ENCODE results near the gene DDX52.
"Not testable (repeated sequence)": the region's sequence is repeated elsewhere in the genome, so short reads cannot be mapped to it uniquely, and the experiment has no call there.

Gene DDX52

GRCh38 chr17:37651849-37652248, 8.6 kb upstream of the DDX52 start:
- DNase-seq (ENCODE audit: low read depth), result no peak

DNA sequence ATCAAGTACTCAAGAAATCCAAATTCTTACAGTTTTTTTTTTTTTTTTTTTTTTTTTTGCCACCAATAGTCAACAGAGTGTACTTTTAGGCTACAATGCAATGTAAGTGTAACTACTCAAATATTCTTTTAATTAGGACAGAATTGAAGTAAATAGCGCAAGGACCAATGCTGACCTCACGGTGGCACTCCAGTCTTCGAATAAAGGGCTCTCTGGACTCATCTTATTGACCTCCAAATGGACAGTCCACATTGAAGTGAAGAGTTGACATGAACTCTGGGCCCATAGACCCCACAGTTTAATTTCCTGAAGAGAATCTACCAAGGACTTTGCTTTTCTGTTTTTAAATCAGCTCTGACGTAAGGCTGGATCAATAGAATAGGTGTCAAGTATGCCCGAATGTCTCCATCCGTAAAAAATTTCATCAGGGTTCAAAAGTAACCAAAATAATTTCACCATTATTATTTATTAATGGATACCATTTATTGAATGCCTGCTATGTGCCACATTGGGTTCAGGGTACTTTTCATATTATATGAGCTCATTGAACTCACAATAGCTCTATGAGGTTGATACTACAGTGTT, 7.3 kb upstream of the DDX52 start:
- DNase-seq (ENCODE audit: low read depth), result peak; percentile 43

- DNase-seq (ENCODE audit: low read depth), result no peak
Observed at GRCh38 chr17:37648555-37648954, 5.3 kb upstream of the DDX52 start.

GRCh38 chr17:37647856-37648255, 4.6 kb upstream of the DDX52 start:
- no peak for DNase-seq (ENCODE audit: low read depth)

DNA sequence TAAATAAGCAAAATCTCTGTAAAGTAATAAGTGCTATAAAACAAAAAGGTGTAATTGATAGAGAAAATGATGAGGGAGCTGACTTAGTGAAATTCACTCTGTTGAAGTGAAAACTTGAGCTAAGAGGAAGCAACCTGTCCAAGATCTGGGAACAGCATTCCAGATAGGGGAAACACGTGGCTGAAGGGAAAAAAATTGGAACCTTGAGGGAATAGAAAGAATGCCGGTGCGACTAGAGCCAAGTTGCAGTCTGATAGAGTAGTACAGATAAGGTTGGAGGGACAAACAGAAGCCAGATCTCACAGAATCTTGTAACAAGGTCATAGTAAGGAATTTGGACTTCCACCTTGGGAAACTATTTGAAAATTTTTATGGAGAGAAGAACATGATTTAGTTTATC, 623 bp upstream of the DDX52 start:
- DNase-seq (ENCODE audit: low read depth), result no peak

GRCh38 chr17:37642681-37643080, 565 bp downstream of the DDX52 start:
- DNase-seq (ENCODE audit: low read depth), result no peak

DNA sequence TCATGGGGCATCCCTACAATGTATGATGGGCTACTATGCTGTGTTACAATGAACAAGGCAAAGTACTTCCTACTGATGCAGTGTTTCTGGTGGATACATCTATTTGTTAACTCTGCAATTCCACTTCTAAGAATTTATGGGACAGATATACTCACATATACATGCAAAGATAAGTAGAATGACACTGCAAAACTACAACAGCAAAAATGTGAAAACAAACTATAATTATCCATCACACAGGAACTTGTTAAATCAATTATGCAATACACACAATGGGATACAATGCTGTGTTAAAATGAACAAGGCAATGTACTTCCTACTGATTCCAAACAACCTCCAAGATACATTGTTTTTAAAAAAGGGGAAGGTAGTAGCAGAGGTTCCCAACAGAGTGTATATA, 3.2 kb downstream of the DDX52 start:
- DNase-seq (ENCODE audit: low read depth), result no peak

- DNase-seq (ENCODE audit: low read depth), result no peak
Observed at GRCh38 chr17:37637956-37638355, 5.3 kb downstream of the DDX52 start.

GRCh38 chr17:37616430-37616829, 26.8 kb downstream of the DDX52 start:
- not testable (repeated sequence) for DNase-seq (ENCODE audit: low read depth)

- no peak for DNase-seq (ENCODE audit: low read depth)
Observed at GRCh38 chr17:37614823-37615222, 28.4 kb downstream of the DDX52 start.

- peak; percentile 52 for DNase-seq (ENCODE audit: low read depth)
Observed at GRCh38 chr17:37614391-37614790, 28.9 kb downstream of the DDX52 start.

DNA sequence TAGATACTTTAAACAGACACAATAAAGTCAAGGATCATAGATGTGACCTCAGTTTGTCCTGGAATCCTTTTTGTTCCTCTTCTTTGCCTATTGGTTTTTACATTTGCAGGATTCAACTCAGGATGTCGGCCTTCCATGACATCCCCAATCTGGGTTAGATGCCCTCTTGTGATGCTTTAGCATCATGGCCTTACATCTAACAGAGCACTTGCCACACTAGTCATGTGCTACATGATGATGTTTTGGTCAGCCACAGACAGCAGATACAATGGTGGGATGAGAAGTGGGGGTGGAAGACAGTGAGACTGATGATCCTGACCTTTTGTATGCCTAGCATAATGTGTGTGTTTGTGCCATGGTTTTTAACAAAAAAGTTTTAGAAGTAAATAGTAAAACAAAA, 32.3 kb downstream of the DDX52 start:
- no peak for DNase-seq (ENCODE audit: low read depth)

DNA sequence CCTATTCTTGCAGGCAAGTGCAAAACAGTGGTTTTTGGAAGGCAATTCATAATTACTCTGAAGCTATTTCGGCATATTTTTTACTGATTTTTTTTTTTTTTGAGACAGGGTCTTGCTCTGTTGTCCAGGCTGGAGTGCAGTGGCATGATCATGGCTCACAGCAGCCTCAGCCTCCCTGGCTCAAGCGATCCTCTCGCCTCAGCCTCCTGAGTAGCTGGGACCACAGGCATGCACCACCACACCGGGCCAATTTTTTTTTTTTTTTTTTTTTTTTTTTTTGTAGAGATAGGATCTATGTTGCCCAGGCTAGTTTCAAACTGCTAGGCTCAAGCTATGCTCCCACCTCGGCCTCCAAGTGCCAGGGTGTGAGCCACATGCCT, 33.2 kb downstream of the DDX52 start:
- not testable (repeated sequence) for DNase-seq (ENCODE audit: low read depth)

GRCh38 chr17:37609170-37610040, 33.8 kb downstream of the DDX52 start, which contains the start of gene SYNRG:
Gene SYNRG (minus strand): TSS chr17:37609418. CDS start chr17:37609355, 63 bp downstream.
- DNase-seq (ENCODE audit: low read depth), result peak; percentile 93

GRCh38 chr17:37608351-37609169, 34.7 kb downstream of the DDX52 start:
- no peak for DNase-seq (ENCODE audit: low read depth)

DNA sequence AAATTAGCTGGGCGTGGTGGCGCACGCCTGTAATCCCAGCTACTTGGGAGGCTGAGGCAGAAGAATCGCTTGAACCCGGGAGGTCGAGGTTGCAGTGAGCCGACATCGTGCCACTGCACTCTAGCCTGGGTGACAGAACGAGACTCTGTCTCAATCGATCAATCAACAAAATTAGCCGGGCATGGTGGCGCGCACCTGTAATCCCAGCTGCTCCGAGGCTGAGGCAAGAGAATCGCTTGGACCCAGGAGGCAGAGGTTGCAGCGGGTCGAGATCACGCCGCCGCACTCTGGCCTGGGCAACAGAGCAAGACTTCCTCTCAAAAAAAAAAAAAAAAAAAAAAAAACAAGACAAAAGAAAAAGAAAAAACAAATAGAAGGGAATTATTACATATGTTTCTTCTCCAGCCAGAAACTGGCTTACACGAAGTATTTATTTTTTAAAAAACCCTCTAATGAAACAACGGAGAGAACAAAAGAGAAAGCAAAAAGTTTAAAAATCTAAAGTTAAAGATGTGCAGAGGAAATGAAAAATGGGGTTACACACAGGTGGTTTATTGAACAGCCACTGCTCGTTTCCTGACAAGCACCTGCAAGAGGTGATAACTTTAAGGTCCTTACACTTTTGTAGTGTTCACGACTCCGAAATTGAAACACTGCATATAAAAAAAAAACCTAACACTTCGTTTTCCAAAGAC, 35.5 kb downstream of the DDX52 start:
- no peak for DNase-seq (ENCODE audit: low read depth)

GRCh38 chr17:37605813-37606505, 37.3 kb downstream of the DDX52 start:
- no peak for DNase-seq (ENCODE audit: low read depth)

GRCh38 chr17:37605081-37605480, 38.2 kb downstream of the DDX52 start:
- DNase-seq (ENCODE audit: low read depth), result no peak

GRCh38 chr17:37604556-37604955, 38.7 kb downstream of the DDX52 start:
- no peak for DNase-seq (ENCODE audit: low read depth)

- no peak for DNase-seq (ENCODE audit: low read depth)
Observed at GRCh38 chr17:37598145-37598544, 45.1 kb downstream of the DDX52 start.

GRCh38 chr17:37592291-37592690, 51.0 kb downstream of the DDX52 start:
- peak; percentile 60 for DNase-seq (ENCODE audit: low read depth)

All from fibroblast of the conjunctiva (primary cell).